WERI-Rb-1 (cell line): Measurements from ENCODE around the gene SH3PXD2A.

Source experiments
- DNase-seq: peaks from one replicate; pipeline ENCODE4 v3.0.0-alpha.2; 2020
- H3K27ac ChIP-seq: fragments of 250-450 bp; sonication (Bioruptor Pico); 2 replicates; pipeline ENCODE4 v1.5.1; 2020; ENCODE audit warnings: mild to moderate bottlenecking, moderate library complexity
- H3K27me3 ChIP-seq: fragments of 250-450 bp; sonication (Bioruptor Pico); 2 replicates; pipeline ENCODE4 v1.5.1; 2021; ENCODE audit warnings: mild to moderate bottlenecking, low read depth, moderate library complexity; ENCODE audit not compliant: insufficient read depth, severe bottlenecking
- H3K36me3 ChIP-seq: fragments of 250-450 bp; sonication (Bioruptor Pico); 2 replicates; pipeline ENCODE4 v1.5.1; 2020; ENCODE audit warnings: mild to moderate bottlenecking, moderate library complexity
- H3K4me3 ChIP-seq: 2 replicates; pipeline ENCODE4 v1.5.1; 2011; ENCODE audit warnings: low read depth, mild to moderate bottlenecking, control low read depth, low read length
- H3K9me3 ChIP-seq: fragments of 250-450 bp; sonication (Bioruptor Pico); 2 replicates; pipeline ENCODE4 v1.5.1; 2021; ENCODE audit warnings: mild to moderate bottlenecking, moderate library complexity; ENCODE audit not compliant: severe bottlenecking
- CTCF ChIP-seq: IDR thresholded peaks from 2 replicates; pipeline ENCODE4 v1.5.1; 2011; ENCODE audit warnings: low read depth, mild to moderate bottlenecking, control low read depth, inconsistent platforms, low read length

The SH3PXD2A gene

GRCh38 chr10:103798511-103798910 is 56.9 kb downstream of the SH3PXD2A start:
- DNase-seq: no peak
- no peaks in the 10 kb centered on the region; the same call in 1 of the 2 replicates for H3K36me3 ChIP-seq
- no peak overlapping the region for H3K27ac ChIP-seq
- no peak overlapping the region for H3K4me3 ChIP-seq
- TF ChIP-seq CTCF: no peak
- H3K27me3 ChIP-seq: no peaks in the 10 kb centered on the region
- no peaks in the 10 kb centered on the region for H3K9me3 ChIP-seq

GRCh38 chr10:103797857-103798256 is 57.5 kb downstream of the SH3PXD2A start:
- Histone ChIP-seq H3K27ac (no peak overlapping the region), H3K36me3 (no peaks in the 10 kb centered on the region; the same call in 1 of the 2 replicates), H3K9me3 (no peaks in the 10 kb centered on the region), H3K4me3 (no peak overlapping the region), H3K27me3 (no peaks in the 10 kb centered on the region)
- no peak for TF ChIP-seq CTCF
- DNase-seq: no peak

GRCh38 chr10:103795634-103796270 is 59.6 kb downstream of the SH3PXD2A start:
- TF ChIP-seq CTCF: no peak
- no peak overlapping the region for H3K4me3 ChIP-seq
- no peaks in the 10 kb centered on the region; the same call in 1 of the 2 replicates for H3K36me3 ChIP-seq
- H3K9me3 ChIP-seq: no peaks in the 10 kb centered on the region
- H3K27ac ChIP-seq: no peak overlapping the region
- DNase-seq: no peak
- H3K27me3 ChIP-seq: no peaks in the 10 kb centered on the region

- Histone ChIP-seq H3K4me3 (no peak overlapping the region), H3K36me3 (no peaks in the 10 kb centered on the region; the same call in 1 of the 2 replicates), H3K9me3 (no peaks in the 10 kb centered on the region), H3K27ac (no peak overlapping the region), H3K27me3 (no peaks in the 10 kb centered on the region)
- DNase-seq: no peak
- TF ChIP-seq CTCF: no peak
Observed at GRCh38 chr10:103794996-103795395, 60.4 kb downstream of the SH3PXD2A start.

- DNase-seq: no peak
- Histone ChIP-seq H3K27ac (peak overlapping the region; percentile 29; the same call in 1 of the 2 replicates), H3K4me3 (no peak overlapping the region), H3K9me3 (no peaks in the 10 kb centered on the region), H3K36me3 (no peaks in the 10 kb centered on the region; the same call in 1 of the 2 replicates), H3K27me3 (no peaks in the 10 kb centered on the region)
- no peak for TF ChIP-seq CTCF
Observed at GRCh38 chr10:103793920-103794883, 61.2 kb downstream of the SH3PXD2A start.
